ENCODE data around the gene NBEA. TPM values are rescaled to one million over a fixed set of nuclear protein-coding genes. Genes with fewer than 3 reads are reported as not detected.
"Not testable (repeated sequence)": the region's sequence is repeated elsewhere in the genome, so short reads cannot be mapped to it uniquely, and the experiment has no call there.

Gene NBEA
- total RNA-seq, 2 experiments from 2014 or later: 0.18 to 0.20 TPM

- no peak for DNase-seq
- ChIA-PET CTCF (no interaction called here), POLR2A (no interaction called here)
- H3K4me1 Mint-ChIP-seq: no peaks in the 10 kb centered on the region
- no peaks in the 10 kb centered on the region for H3K9me3 Mint-ChIP-seq
- H3K4me3 Mint-ChIP-seq: no peak overlapping the region
- H3K27ac Mint-ChIP-seq: no peak overlapping the region
- H3K27me3 Mint-ChIP-seq: no peaks in the 10 kb centered on the region
- no peaks in the 10 kb centered on the region for H3K36me3 Mint-ChIP-seq (ENCODE audit: low read depth)
These were observed 445.7 kb downstream of the NBEA start for GRCh38 chr13:35387682-35388250.

DNA sequence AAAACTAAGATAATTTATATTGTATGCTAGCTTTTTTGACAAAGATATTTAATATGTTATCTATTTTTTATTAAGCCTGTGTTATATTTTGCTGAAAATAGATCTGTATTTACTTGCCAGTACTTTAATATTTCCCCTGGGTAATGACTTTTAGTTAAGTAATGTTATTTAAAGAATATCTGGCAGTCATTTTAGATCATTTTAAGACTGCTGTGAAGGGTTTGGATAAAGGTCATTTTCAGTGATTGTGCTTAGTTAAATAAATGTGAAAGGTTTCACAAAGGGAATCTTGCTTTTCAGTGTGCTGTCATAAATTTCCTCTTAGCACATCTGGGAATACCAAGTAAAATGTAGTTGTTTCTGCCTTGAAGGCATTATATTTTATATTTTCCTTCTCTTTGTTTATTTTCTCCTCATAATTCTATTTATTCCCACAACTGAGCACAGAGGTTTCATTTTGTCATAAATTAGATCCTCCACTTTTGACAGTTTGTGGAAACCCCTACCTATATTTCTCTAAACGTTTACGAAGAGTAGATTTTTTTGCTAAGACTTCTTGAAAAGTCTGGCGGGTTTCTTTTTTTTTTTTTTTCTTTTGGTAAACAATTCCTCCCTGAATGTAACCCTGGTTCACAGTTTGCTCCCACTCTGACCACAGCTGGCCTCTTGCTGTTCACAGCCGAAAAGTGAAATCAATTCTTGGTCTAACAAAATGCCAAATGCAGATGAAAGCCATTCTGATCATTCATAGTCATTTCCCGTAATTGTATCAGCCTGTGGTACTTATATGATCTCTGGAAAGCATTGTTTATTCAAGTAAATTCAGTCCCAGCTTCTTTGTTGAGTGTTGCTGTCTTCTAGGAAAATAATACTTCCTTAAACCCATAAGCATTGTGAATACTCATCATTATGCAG is 446.6 kb downstream of the NBEA start:
- CTCF ChIA-PET: no interaction called here
- POLR2A ChIA-PET: no interaction called here
- Mint-ChIP-seq H3K4me1 (no peaks in the 10 kb centered on the region), H3K27ac (no peak overlapping the region), H3K36me3 (ENCODE audit: low read depth) (no peaks in the 10 kb centered on the region), H3K4me3 (no peak overlapping the region), H3K27me3 (no peaks in the 10 kb centered on the region), H3K9me3 (no peaks in the 10 kb centered on the region)
- no peak for DNase-seq

- Mint-ChIP-seq H3K4me3 (no peak overlapping the region), H3K4me1 (no peaks in the 10 kb centered on the region), H3K36me3 (ENCODE audit: low read depth) (no peaks in the 10 kb centered on the region), H3K9me3 (no peaks in the 10 kb centered on the region), H3K27ac (no peak overlapping the region), H3K27me3 (no peaks in the 10 kb centered on the region)
- ChIA-PET CTCF (no interaction called here), POLR2A (no interaction called here)
- DNase-seq: no peak
These were observed 447.5 kb downstream of the NBEA start for GRCh38 chr13:35389535-35389934.

- Mint-ChIP-seq H3K27me3 (no peaks in the 10 kb centered on the region), H3K4me3 (no peak overlapping the region), H3K27ac (no peak overlapping the region), H3K36me3 (ENCODE audit: low read depth) (no peaks in the 10 kb centered on the region), H3K9me3 (no peaks in the 10 kb centered on the region), H3K4me1 (no peaks in the 10 kb centered on the region)
- POLR2A ChIA-PET: no interaction called here
- CTCF ChIA-PET: no interaction called here
- DNase-seq: no peak
These were observed 450.7 kb downstream of the NBEA start for GRCh38 chr13:35392768-35393167.

DNA sequence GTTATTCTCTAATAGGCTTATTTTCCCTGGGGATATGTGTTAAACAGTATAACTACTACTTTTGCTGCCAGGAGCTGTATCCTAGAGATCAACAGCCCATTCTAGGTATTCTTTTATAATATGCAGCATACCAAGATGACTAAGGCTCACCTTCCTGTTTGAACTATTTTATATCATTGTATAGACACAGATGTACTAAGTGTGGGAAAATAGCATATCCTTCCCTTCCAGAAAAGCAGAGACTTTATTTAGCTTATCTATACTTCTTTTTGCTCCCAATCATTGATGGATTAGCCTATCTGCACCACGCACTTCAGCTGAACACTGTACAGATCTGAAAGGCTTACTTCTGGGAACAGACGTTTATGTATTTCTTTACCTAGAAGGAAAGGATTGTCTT is 451.8 kb downstream of the NBEA start:
- DNase-seq: no peak
- POLR2A ChIA-PET: no interaction called here
- no peaks in the 10 kb centered on the region for H3K9me3 Mint-ChIP-seq
- H3K4me3 Mint-ChIP-seq: no peak overlapping the region
- no peaks in the 10 kb centered on the region for H3K4me1 Mint-ChIP-seq
- H3K36me3 Mint-ChIP-seq (ENCODE audit: low read depth): no peaks in the 10 kb centered on the region
- no peak overlapping the region for H3K27ac Mint-ChIP-seq
- no peaks in the 10 kb centered on the region for H3K27me3 Mint-ChIP-seq
- CTCF ChIA-PET: no interaction called here

DNA sequence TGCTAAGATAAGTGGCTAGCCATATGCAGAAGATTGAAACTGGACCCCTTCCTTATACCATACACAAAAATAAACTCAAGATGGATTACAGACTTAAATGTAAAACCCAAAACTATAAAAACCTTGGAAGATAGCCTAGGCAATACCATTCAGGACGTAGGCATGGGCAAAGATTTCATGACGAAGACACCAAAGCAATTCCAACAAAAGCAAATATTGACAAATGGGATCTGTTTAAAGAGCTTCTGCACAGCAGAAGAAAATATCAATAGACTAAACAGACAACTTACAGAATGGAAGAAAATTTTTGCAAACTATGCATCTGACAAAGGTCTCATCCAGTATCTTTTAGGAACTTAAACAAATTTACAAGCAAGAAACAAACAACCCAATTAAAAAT is 466.2 kb downstream of the NBEA start:
- H3K36me3 Mint-ChIP-seq (ENCODE audit: low read depth); H3K27me3 Mint-ChIP-seq; H3K4me3 Mint-ChIP-seq; H3K27ac Mint-ChIP-seq; DNase-seq; H3K9me3 Mint-ChIP-seq; POLR2A ChIA-PET; H3K4me1 Mint-ChIP-seq; CTCF ChIA-PET: not testable (repeated sequence)

GRCh38 chr13:35411059-35411744 is 469.1 kb downstream of the NBEA start:
- Mint-ChIP-seq H3K36me3 (ENCODE audit: low read depth) (no peaks in the 10 kb centered on the region), H3K27me3 (no peaks in the 10 kb centered on the region), H3K9me3 (peaks cover 5% of the 10 kb centered on the region), H3K27ac (no peak overlapping the region), H3K4me1 (no peaks in the 10 kb centered on the region), H3K4me3 (no peak overlapping the region)
- POLR2A ChIA-PET: no interaction called here
- CTCF ChIA-PET: no interaction called here
- DNase-seq: no peak

DNA sequence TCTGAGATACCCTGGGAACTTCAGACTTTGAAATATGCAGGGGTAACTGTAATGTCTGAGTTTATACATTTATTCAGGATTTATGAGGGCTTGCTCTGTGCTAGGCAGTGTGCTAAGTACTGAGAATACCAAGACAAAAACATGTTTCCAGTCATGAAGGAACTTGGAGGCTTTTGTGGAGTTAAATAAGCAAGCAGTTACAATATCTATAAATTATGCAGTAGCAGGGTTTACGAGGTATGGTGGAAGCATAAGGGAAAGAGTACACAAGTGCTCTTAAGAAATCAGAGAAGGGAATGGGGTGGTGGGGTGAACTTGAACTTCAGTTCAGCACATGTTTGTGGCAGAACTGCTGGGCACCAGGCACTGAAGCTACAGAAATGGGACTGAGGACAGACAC is 506.4 kb downstream of the NBEA start:
- ChIA-PET CTCF (no interaction called here), POLR2A (no interaction called here)
- Mint-ChIP-seq H3K27me3 (no peaks in the 10 kb centered on the region), H3K4me1 (no peaks in the 10 kb centered on the region), H3K27ac (no peak overlapping the region), H3K9me3 (no peaks in the 10 kb centered on the region), H3K36me3 (ENCODE audit: low read depth) (no peaks in the 10 kb centered on the region), H3K4me3 (no peak overlapping the region)
- DNase-seq: no peak

DNA sequence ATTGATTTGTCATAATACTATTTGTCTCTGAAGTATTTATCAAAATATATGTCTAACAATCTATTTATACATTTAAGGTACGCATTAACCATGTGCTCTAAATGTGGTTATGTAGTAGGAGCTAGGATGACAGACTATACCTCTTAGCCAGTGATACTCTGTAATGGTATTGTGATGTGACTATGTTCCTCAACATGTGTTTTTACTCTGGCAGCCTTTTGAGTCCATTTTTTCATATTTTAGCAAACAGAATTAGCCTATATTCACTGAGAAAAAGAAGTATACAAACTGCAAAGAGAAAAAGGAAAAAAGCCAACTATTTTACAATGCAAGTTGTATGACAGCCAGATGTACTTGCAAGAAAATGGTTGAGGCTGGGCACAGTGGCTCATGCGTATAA is 507.8 kb downstream of the NBEA start:
- CTCF ChIA-PET: no interaction called here
- H3K36me3 Mint-ChIP-seq (ENCODE audit: low read depth): no peaks in the 10 kb centered on the region
- no peaks in the 10 kb centered on the region for H3K4me1 Mint-ChIP-seq
- POLR2A ChIA-PET: no interaction called here
- DNase-seq: no peak
- no peaks in the 10 kb centered on the region for H3K27me3 Mint-ChIP-seq
- no peak overlapping the region for H3K4me3 Mint-ChIP-seq
- H3K9me3 Mint-ChIP-seq: no peaks in the 10 kb centered on the region
- no peak overlapping the region for H3K27ac Mint-ChIP-seq

DNA sequence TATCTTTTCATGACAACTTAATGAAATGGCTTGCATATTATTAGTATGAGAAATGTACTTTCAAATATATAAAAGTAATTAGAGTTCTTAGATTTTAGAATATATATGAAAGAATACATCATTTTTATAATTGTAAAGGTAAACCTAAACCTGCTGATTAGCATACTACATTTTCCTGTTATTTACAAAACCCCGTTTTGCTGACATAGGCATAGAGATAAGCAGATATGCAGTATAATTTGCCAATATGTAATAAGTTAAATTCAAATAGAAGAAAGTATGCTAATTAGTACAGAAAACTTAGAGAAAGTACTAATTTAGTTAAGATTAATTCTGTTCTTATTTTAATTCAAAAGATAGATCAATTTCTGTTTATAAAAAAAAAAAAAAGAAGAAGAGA is 513.0 kb downstream of the NBEA start:
- H3K27ac Mint-ChIP-seq: no peak overlapping the region
- H3K4me3 Mint-ChIP-seq: no peak overlapping the region
- no peaks in the 10 kb centered on the region for H3K27me3 Mint-ChIP-seq
- no peak for DNase-seq
- ChIA-PET POLR2A (no interaction called here), CTCF (no interaction called here)
- H3K9me3 Mint-ChIP-seq: no peaks in the 10 kb centered on the region
- H3K4me1 Mint-ChIP-seq: no peaks in the 10 kb centered on the region
- H3K36me3 Mint-ChIP-seq (ENCODE audit: low read depth): no peaks in the 10 kb centered on the region

DNA sequence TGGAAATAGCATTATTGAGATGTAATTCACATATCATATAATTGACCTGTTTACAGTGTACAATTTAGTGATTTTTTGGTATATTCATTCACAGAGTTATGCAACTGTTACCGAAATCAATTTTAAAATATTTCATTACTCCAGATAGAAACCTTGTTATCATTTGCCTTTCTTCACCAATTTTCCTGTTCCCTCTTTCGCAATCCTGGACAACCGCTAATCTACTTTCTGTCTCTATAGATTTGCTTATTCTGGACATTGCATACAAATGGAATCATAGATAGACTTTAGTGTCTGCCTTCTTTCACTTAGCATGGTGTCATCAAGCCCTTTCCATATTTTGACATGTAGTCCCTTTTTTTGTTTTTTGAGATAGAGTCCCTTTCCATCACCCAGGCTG is 515.2 kb downstream of the NBEA start:
- Mint-ChIP-seq H3K36me3 (ENCODE audit: low read depth) (no peaks in the 10 kb centered on the region), H3K4me1 (no peaks in the 10 kb centered on the region), H3K27ac (no peak overlapping the region), H3K9me3 (no peaks in the 10 kb centered on the region), H3K27me3 (no peaks in the 10 kb centered on the region), H3K4me3 (no peak overlapping the region)
- ChIA-PET CTCF (no interaction called here), POLR2A (no interaction called here)
- no peak for DNase-seq

DNA sequence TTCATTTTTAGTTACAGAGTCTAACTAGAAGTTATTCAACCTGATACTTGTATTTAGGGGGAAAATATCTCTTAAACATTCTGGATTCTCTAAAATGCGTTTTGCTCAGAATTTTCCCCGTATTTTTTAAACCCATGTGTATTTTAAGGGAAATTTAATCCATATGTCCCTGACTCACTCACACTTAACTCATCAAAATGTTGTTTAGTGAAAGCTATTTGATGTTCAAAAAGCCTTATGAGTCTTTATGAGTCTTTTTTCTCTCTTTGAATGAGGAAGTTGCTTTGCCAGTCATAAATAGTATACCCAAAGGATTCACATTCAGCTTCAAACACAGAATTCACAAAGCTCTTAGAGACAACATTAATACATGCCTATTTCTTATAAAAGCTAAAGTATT is 518.0 kb downstream of the NBEA start:
- no peak overlapping the region for H3K27ac Mint-ChIP-seq
- CTCF ChIA-PET: no interaction called here

GRCh38 chr13:35465371-35465770 is 523.3 kb downstream of the NBEA start:
- Mint-ChIP-seq H3K27ac (no peak overlapping the region), H3K36me3 (ENCODE audit: low read depth) (peaks cover 4% of the 10 kb centered on the region), H3K4me1 (no peaks in the 10 kb centered on the region), H3K27me3 (peaks cover 8% of the 10 kb centered on the region), H3K4me3 (no peak overlapping the region), H3K9me3 (no peaks in the 10 kb centered on the region)
- ChIA-PET CTCF (no interaction called here), POLR2A (no interaction called here)
- DNase-seq: no peak

More for the DNA sequence above, 518.0 kb downstream of the NBEA start:
- Mint-ChIP-seq H3K4me1 (no peaks in the 10 kb centered on the region), H3K9me3 (no peaks in the 10 kb centered on the region), H3K27me3 (no peaks in the 10 kb centered on the region), H3K4me3 (no peak overlapping the region), H3K36me3 (ENCODE audit: low read depth) (no peaks in the 10 kb centered on the region)
- POLR2A ChIA-PET: no interaction called here
- no peak for DNase-seq

DNA sequence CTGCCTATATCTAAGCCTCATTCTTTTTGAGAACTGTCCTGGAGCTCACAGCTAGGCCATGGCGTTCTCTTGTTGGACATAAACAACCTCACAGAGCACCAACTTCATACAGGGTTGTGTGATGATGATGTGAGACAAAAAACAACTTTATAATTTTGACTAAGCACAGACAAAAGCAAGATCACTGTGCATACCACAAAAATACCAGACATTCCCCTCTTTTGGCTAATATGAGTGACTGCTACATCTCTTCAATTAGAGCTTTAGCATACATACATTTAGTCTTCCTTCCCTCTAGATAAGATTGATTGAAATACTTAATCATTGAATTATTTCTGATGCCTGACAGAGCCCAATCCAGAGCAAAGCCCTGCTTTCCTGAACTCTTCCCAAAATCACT is 526.1 kb downstream of the NBEA start:
- Mint-ChIP-seq H3K4me3 (no peak overlapping the region), H3K27me3 (peaks cover 21% of the 10 kb centered on the region), H3K9me3 (no peaks in the 10 kb centered on the region), H3K4me1 (peaks cover 2% of the 10 kb centered on the region), H3K36me3 (ENCODE audit: low read depth) (peaks cover 6% of the 10 kb centered on the region), H3K27ac (no peak overlapping the region)
- DNase-seq: no peak
- POLR2A ChIA-PET: no interaction called here
- CTCF ChIA-PET: no interaction called here
